Astrocyte (in vitro differentiated cells and primary cell): ENCODE measurements around the gene FUT1.

Experiments
- EZH2 ChIP-seq: IDR thresholded peaks from 2 replicates; pipeline ENCODE4 v1.6.1; 2012; ENCODE audit warnings: mild to moderate bottlenecking, low read length, inconsistent platforms; ENCODE audit not compliant: insufficient read depth
- TF ChIP-seq, protein P1 (sequence below): IDR thresholded peaks from 2 replicates; pipeline ENCODE4 v1.5.1; 2011; ENCODE audit warnings: low read depth, mild to moderate bottlenecking, inconsistent platforms, low read length, moderate library complexity; ENCODE audit not compliant: insufficient read depth

DNA sequence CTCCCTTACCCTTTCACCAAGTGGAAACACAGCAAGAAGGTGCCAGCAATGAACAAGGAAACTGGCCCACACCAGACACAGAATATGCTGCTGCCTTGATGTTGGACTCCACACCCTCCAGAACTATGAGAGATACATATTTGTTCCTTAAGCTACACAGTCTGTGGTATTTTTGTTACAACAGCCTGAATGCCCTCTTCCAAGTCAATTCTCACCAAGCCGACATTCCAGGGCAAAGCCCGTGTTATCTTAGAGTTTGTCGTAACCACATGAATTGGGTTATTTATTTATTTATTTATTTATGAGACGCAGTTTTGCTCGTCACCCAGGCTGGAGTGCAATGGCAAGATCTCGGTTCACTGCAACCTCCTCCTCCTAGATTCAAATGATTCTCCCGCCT, 17.8 kb upstream of the FUT1 start:
- TF ChIP-seq, protein P1, sequence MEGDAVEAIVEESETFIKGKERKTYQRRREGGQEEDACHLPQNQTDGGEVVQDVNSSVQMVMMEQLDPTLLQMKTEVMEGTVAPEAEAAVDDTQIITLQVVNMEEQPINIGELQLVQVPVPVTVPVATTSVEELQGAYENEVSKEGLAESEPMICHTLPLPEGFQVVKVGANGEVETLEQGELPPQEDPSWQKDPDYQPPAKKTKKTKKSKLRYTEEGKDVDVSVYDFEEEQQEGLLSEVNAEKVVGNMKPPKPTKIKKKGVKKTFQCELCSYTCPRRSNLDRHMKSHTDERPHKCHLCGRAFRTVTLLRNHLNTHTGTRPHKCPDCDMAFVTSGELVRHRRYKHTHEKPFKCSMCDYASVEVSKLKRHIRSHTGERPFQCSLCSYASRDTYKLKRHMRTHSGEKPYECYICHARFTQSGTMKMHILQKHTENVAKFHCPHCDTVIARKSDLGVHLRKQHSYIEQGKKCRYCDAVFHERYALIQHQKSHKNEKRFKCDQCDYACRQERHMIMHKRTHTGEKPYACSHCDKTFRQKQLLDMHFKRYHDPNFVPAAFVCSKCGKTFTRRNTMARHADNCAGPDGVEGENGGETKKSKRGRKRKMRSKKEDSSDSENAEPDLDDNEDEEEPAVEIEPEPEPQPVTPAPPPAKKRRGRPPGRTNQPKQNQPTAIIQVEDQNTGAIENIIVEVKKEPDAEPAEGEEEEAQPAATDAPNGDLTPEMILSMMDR, result no peak
- TF ChIP-seq EZH2, result no peak
